ENCODE measurements around the gene EIF2D. TPM values are rescaled to one million over a fixed set of nuclear protein-coding genes. Genes with fewer than 3 reads are reported as not detected.

Gene EIF2D
- total RNA-seq, 2 experiments from 2014 or later, result 100 to 102 TPM

GRCh38 chr1:206590025-206590758 lies 22.1 kb downstream of the EIF2D start:
- Mint-ChIP-seq H3K9me3 (no peaks in the 10 kb centered on the region), H3K4me1 (ENCODE audit: low read depth) (peaks cover 65% of the 10 kb centered on the region), H3K36me3 (ENCODE audit: low read depth) (peaks cover 78% of the 10 kb centered on the region), H3K4me3 (peak overlapping the region; percentile 55), H3K27ac (peak overlapping the region; percentile 97), H3K27me3 (no peaks in the 10 kb centered on the region)
- DNase-seq (peak; percentile 85), ATAC-seq (peak; percentile 96)
- CTCF ChIA-PET, result interaction anchor here (0.9 to 19.1 kb wide), 5 partner anchors 9 to 73 kb away, joined by 3 to 583 read pairs (median 17); no protein-coding TSS in a partner anchor
- intact Hi-C loops (cut with micrococcal nuclease), result loop anchor here (2.0 kb wide), 1 partner anchor 41 kb away; no protein-coding TSS in a partner anchor
- peak; percentile 68 for TF ChIP-seq CTCF (IDR thresholded peaks at IDR 0.05)
- POLR2A ChIA-PET, result interaction anchor here (1.1 to 30.6 kb wide), 3 partner anchors 22 to 84 kb away, joined by 3 to 1021 read pairs (median 3); partner anchors contain the start of gene EIF2D

GRCh38 chr1:206589206-206589605 lies 23.1 kb downstream of the EIF2D start:
- H3K36me3 Mint-ChIP-seq (ENCODE audit: low read depth), result peaks cover 80% of the 10 kb centered on the region
- H3K4me1 Mint-ChIP-seq (ENCODE audit: low read depth), result peaks cover 73% of the 10 kb centered on the region
- peak overlapping the region; percentile 97 for H3K27ac Mint-ChIP-seq
- no peaks in the 10 kb centered on the region for H3K27me3 Mint-ChIP-seq
- POLR2A ChIA-PET, result interaction anchor here (0.6 to 30.6 kb wide), 5 partner anchors 10 to 128 kb away, joined by 3 to 1021 read pairs (median 4); no protein-coding TSS in a partner anchor
- intact Hi-C loops (cut with micrococcal nuclease), result no loop called here
- no peak for TF ChIP-seq CTCF (IDR thresholded peaks at IDR 0.05)
- DNase-seq (no peak), ATAC-seq (no peak)
- no peak overlapping the region for H3K4me3 Mint-ChIP-seq
- CTCF ChIA-PET, result interaction anchor here (0.9 to 19.1 kb wide), 5 partner anchors 8 to 110 kb away, joined by 3 to 583 read pairs (median 6); no protein-coding TSS in a partner anchor
- H3K9me3 Mint-ChIP-seq, result no peaks in the 10 kb centered on the region

- no peak for DNase-seq
- H3K27me3 Mint-ChIP-seq, result no peaks in the 10 kb centered on the region
- H3K9me3 Mint-ChIP-seq, result no peaks in the 10 kb centered on the region
- TF ChIP-seq CTCF (IDR thresholded peaks at IDR 0.05), result no peak
- H3K36me3 Mint-ChIP-seq (ENCODE audit: low read depth), result peaks cover 79% of the 10 kb centered on the region
- POLR2A ChIA-PET, result interaction anchor here (0.9 to 30.6 kb wide), 5 partner anchors 12 to 117 kb away, joined by 3 to 1021 read pairs (median 4); no protein-coding TSS in a partner anchor
- H3K4me1 Mint-ChIP-seq (ENCODE audit: low read depth), result peaks cover 80% of the 10 kb centered on the region
- ATAC-seq, result no peak
- H3K27ac Mint-ChIP-seq, result peak overlapping the region; percentile 97
- CTCF ChIA-PET, result interaction anchor here (0.6 to 19.1 kb wide), 8 partner anchors 8 to 109 kb away, joined by 3 to 583 read pairs (median 5); partner anchors contain the start of gene RASSF5
- intact Hi-C loops (cut with micrococcal nuclease), result no loop called here
- no peak overlapping the region for H3K4me3 Mint-ChIP-seq
These were observed 23.8 kb downstream of the EIF2D start for GRCh38 chr1:206588492-206588891.

- intact Hi-C loops (cut with micrococcal nuclease), result no loop called here
- CTCF ChIA-PET, result interaction anchor here (0.6 to 19.1 kb wide), 12 partner anchors 7 to 108 kb away, joined by 3 to 583 read pairs (median 5); partner anchors contain the start of gene RASSF5
- H3K9me3 Mint-ChIP-seq, result no peaks in the 10 kb centered on the region
- no peaks in the 10 kb centered on the region for H3K27me3 Mint-ChIP-seq
- H3K4me3 Mint-ChIP-seq, result no peak overlapping the region
- peaks cover 81% of the 10 kb centered on the region for H3K36me3 Mint-ChIP-seq (ENCODE audit: low read depth)
- peak overlapping the region; percentile 97 for H3K27ac Mint-ChIP-seq
- H3K4me1 Mint-ChIP-seq (ENCODE audit: low read depth), result peaks cover 86% of the 10 kb centered on the region
- DNase-seq, result no peak
- POLR2A ChIA-PET, result interaction anchor here (0.9 to 30.6 kb wide), 4 partner anchors 12 to 116 kb away, joined by 3 to 1021 read pairs (median 4); no protein-coding TSS in a partner anchor
- no peak for ATAC-seq
- TF ChIP-seq CTCF (IDR thresholded peaks at IDR 0.05), result no peak
These were observed 24.4 kb downstream of the EIF2D start for GRCh38 chr1:206587904-206588303.
